Heart left ventricle (tissue), 13 donors: ENCODE measurements around the gene STAC.

Source experiments
- POLR2A ChIP-seq, 2 donors: fragments of 450-650 bp; IDR thresholded peaks; one replicate each; pipeline ENCODE4 v1.6.1; 2017; ENCODE audit warnings: antibody characterized with exemption in 2 of 2, mild to moderate bottlenecking in 2 of 2, moderate library complexity in 2 of 2
- TF ChIP-seq, protein P1 (sequence below), 12 donors: fragments of 200-600 bp; sonication (generic) in 4 of 12; IDR thresholded peaks; one replicate each; pipeline versions ENCODE4 v1.5.0 to v1.8.0; 2018 to 2022; ENCODE audit warnings: antibody characterized with exemption in 12 of 12, mild to moderate bottlenecking in 5 of 12
- donor health status: ischemic (EF 13 %, LVEDD 7.1; RV severe dilation, severe dysfunction).
- donor health status: DM: no; HTN: yes; CAD: no.
- donor health status: DM: no; HTN: no; CAD: no.
- donor health status: ischemic (EF 25% LVEDD 6.9; RV normal size, moderate dysfunction).
- donor health status: ischemic (EF 25% LVEDD 5.7; RV mildly dilated, moderate dysfunction).
- donor health status: ischemic (EF 35%, LVEDD 5.7; RV mildly dilated, moderate dysfunction).
- donor health status: nonischemic (EF 11% LVEDD 7.7; RV severe dilation, severe dysfunction).
- donor health status: DM: yes; HTN: yes; CAD: no.
- donor health status: PGD.
- donor health status: ischemic (EF 29% LVEDD 5.4; RV normal size, mild dysfunction).
- donor health status: nonischemic (EF 23%, LVEDD 6.1; RV moderate dilation, normal function).

DNA sequence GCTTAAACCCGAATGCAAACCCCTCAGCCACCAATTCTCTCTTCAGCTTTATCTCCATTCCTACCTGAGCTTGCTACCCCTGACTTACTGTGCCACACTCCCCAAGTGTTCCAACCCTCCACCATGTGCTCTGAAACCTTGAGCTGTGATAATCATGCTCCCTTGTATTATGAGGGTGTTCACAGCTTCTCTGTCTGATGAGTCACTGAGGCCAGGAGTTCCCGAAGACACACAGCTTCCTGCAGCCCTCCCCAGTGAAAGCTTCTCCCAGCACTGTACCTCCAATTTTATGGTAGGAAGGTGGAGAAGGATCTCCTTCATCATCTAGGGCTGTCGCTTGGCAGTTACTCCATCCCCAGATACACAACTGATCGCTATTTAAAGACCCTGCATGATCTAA, 24.9 kb downstream of the STAC start:
- TF ChIP-seq, protein P1, sequence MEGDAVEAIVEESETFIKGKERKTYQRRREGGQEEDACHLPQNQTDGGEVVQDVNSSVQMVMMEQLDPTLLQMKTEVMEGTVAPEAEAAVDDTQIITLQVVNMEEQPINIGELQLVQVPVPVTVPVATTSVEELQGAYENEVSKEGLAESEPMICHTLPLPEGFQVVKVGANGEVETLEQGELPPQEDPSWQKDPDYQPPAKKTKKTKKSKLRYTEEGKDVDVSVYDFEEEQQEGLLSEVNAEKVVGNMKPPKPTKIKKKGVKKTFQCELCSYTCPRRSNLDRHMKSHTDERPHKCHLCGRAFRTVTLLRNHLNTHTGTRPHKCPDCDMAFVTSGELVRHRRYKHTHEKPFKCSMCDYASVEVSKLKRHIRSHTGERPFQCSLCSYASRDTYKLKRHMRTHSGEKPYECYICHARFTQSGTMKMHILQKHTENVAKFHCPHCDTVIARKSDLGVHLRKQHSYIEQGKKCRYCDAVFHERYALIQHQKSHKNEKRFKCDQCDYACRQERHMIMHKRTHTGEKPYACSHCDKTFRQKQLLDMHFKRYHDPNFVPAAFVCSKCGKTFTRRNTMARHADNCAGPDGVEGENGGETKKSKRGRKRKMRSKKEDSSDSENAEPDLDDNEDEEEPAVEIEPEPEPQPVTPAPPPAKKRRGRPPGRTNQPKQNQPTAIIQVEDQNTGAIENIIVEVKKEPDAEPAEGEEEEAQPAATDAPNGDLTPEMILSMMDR (IDR thresholded peaks at IDR 0.05), result no peak
- no peak for TF ChIP-seq POLR2A (IDR thresholded peaks at IDR 0.05)
